Upper lobe of right lung (tissue), 1 donor: Measurements from ENCODE around the gene ZNF441. TPM values are rescaled to one million over a fixed set of nuclear protein-coding genes. Genes with fewer than 3 reads are reported as not detected.
"Not testable (repeated sequence)": the region's sequence is repeated elsewhere in the genome, so short reads cannot be mapped to it uniquely, and the experiment has no call there.

Source experiments
- ATAC-seq: fragments of 200-7000 bp; cut with Tn5 transposase; one replicate; pipeline ENCODE4 v1.9.1; 2020; ENCODE audit warnings: mild to moderate bottlenecking, moderate library complexity
- DNase-seq: peaks from one replicate; pipeline ENCODE4 v3.0.0-alpha.2; 2020
- H3K27ac ChIP-seq: fragments of 200-600 bp; one replicate; pipeline ENCODE4 v1.8.0; 2022
- H3K27me3 ChIP-seq: fragments of 200-600 bp; one replicate; pipeline ENCODE4 v1.8.0; 2022; ENCODE audit warnings: mild to moderate bottlenecking
- H3K36me3 ChIP-seq: fragments of 200-600 bp; one replicate; pipeline ENCODE4 v1.8.0; 2022
- H3K4me1 ChIP-seq: fragments of 200-600 bp; one replicate; pipeline ENCODE4 v1.8.0; 2022
- H3K4me3 ChIP-seq: fragments of 200-600 bp; one replicate; pipeline ENCODE4 v1.8.0; 2022; ENCODE audit warnings: mild to moderate bottlenecking
- H3K9me3 ChIP-seq: fragments of 200-600 bp; one replicate; pipeline ENCODE4 v1.8.0; 2022
- intact Hi-C: fragments of 100-400 bp; cut with DNase I; formaldehyde crosslinking; loops from one replicate; pipeline ENCODE4 v1.11.0; 2022
- total RNA-seq: library from RNA; stranded (reverse); fragmentation: NEBNext Ultra II Directional; extraction: Animal tissue kit (Norgen Biotek cat#: 25700); gene quantifications from one replicate; pipeline ENCODE4 v1.2.1, GENCODE V29; 2021
- TF ChIP-seq, protein P1 (sequence below): fragments of 200-600 bp; IDR thresholded peaks from one replicate; pipeline ENCODE4 v1.8.0; 2022; ENCODE audit warnings: antibody characterized with exemption
- donor health status: DM: no; HTN: yes; CAD: no; lungs with severe emphysema.

Gene ZNF441
- total RNA-seq, 1 donor from 2014 or later = 10.0 TPM

DNA sequence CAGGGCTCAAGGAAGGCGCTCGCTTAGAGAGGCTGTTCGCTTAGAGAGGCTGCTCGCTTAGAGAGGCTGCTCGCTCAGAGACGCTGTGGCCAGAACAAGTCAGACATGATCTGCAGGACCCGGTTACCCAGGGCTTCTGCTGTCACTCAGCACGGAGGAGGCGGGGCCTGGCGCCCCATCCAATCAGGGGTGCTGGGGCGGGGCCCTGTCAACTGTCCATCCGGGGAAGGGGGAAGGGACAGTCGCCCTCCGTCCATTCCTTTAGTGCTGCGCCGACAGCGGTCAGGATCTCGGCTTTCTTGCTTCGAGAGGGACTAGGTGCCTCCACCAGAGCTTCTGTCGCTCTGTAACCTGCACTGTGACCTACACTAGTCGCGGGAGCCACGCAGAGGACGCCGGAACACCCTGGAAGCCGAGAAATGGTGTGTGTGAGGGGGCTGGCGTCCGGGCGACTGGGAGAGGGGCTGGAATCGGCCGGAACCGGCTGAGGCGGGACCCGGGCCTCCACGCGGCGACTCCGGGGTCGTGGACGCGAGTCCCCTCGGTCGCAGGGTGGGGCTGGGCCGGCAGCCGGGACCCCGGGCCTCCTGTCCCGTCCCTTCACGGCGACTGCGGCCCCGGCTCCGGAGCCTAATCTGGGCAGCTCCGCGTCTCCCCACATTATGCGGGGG, 47.4 kb downstream of the ZNF441 start, which contains the start of gene ZNF440:
ZNF440 (plus strand) TSS at position 245 of the 671 bp plus-strand sequence; CDS start at position 420, 175 bp downstream.
- DNase-seq (peak; percentile 97), ATAC-seq (peak; percentile 100)
- peak within 1 kb of the TSS; percentile 93 for H3K27ac ChIP-seq
- H3K36me3 ChIP-seq = no peaks in the 10 kb centered on the region
- TF ChIP-seq, protein P1, sequence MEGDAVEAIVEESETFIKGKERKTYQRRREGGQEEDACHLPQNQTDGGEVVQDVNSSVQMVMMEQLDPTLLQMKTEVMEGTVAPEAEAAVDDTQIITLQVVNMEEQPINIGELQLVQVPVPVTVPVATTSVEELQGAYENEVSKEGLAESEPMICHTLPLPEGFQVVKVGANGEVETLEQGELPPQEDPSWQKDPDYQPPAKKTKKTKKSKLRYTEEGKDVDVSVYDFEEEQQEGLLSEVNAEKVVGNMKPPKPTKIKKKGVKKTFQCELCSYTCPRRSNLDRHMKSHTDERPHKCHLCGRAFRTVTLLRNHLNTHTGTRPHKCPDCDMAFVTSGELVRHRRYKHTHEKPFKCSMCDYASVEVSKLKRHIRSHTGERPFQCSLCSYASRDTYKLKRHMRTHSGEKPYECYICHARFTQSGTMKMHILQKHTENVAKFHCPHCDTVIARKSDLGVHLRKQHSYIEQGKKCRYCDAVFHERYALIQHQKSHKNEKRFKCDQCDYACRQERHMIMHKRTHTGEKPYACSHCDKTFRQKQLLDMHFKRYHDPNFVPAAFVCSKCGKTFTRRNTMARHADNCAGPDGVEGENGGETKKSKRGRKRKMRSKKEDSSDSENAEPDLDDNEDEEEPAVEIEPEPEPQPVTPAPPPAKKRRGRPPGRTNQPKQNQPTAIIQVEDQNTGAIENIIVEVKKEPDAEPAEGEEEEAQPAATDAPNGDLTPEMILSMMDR = no peak
- intact Hi-C loops = no loop called here
- peaks cover 9% of the 10 kb centered on the region for H3K4me1 ChIP-seq
- H3K4me3 ChIP-seq = peak within 1 kb of the TSS; percentile 86
- H3K27me3 ChIP-seq = no peaks in the 10 kb centered on the region
- no peaks in the 10 kb centered on the region for H3K9me3 ChIP-seq

DNA sequence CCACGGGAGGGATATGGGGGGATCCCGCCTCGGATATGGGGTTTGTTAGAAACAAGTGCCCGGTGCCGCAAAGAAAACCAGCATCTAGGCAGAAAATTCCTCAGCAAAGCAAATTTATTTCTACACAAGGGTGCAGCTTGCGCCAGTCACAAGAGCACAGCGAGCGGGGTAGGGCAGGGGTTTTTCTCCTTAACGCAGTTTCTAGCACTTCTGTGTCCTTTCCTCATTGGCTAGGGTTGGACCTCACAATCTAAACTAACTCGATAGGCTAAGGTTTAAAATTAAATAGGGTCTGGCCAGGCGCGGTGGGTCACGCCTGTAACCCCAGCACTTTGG, 47.9 kb downstream of the ZNF441 start:
- no peaks in the 10 kb centered on the region for H3K36me3 ChIP-seq
- no peaks in the 10 kb centered on the region for H3K27me3 ChIP-seq
- peak overlapping the region; percentile 93 for H3K27ac ChIP-seq
- no peak for DNase-seq
- ATAC-seq = peak; percentile 7
- H3K4me3 ChIP-seq = peak overlapping the region; percentile 86
- peaks cover 9% of the 10 kb centered on the region for H3K4me1 ChIP-seq
- intact Hi-C loops = no loop called here
- no peaks in the 10 kb centered on the region for H3K9me3 ChIP-seq
- TF ChIP-seq, protein P1 = no peak

DNA sequence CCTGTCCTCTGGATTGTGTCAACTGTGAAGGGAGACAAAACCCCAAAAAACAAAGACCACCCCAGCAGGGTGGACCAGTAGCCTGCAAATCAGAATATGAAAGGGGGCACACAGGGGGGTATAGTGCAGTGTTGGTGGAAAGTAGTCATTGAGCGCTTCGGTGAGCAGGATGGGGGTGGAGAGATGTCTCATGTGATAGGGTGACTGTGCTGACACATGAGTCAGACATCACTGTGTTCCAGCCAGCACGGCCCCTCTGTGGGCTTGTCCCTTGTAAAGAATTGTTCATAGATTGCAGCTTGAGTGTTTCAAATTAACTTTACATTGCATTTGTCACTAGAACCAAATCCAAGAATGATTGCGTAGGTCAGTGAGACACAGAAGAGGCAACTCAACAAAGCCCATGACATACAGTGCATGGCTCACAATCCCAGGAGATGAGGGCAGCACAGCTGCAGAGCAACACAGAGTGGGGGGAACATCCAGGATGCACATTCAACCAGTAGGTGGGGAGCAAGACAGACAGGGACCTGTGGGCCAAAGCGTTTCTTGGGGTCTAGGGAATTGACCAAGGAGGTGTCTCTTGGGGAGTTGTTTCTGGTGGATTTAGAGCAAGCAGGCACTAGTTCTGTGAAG, 54.8 kb downstream of the ZNF441 start:
- no peaks in the 10 kb centered on the region for H3K27me3 ChIP-seq
- no peaks in the 10 kb centered on the region for H3K36me3 ChIP-seq
- TF ChIP-seq, protein P1 = no peak
- H3K27ac ChIP-seq = no peak overlapping the region
- DNase-seq (no peak), ATAC-seq (no peak)
- H3K9me3 ChIP-seq = no peaks in the 10 kb centered on the region
- H3K4me1 ChIP-seq = no peaks in the 10 kb centered on the region
- intact Hi-C loops = no loop called here
- H3K4me3 ChIP-seq = no peak overlapping the region

DNA sequence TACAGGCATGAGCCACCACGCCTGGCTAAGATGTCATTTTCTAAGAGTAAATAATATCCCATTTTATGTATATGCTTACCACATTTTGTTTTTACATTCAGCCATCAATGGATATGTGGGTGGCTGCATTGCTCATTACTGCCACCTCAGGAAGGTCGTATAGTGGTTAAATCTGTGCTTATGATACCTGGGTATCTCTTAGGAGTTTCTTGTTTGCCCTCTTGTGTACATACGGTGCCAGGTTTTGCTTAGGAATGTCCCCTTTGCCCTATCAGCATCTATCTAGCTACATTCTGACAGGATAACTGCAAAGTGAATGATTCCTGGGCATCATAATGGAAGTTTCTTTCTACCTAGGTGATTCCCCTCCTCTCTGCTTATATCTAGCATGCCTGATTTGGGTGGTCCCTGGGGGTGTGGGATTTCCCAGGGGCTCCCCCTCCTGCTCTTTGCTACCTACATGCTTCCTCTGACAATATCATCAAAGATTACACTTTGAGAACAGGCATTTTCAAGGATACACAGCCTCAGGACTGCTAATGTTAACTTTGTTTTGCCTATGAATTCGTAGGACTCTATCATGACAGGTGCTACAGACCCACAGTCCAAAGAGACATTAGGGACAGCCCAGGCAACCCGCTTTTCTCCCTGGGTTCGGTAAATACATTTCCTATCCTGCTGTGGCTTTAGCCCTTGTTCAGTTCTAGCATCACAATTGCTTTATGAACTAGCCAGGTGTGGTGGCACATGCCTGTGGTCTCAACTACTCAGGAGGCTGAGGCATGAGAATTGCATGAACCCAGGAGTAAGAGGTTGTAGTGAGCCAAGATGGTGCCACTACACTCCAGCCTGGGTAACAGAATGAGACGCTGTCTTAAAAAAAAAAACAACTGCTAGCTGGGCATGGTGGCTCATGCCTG, 62.4 kb downstream of the ZNF441 start:
- DNase-seq, H3K4me3 ChIP-seq, H3K4me1 ChIP-seq, intact Hi-C loops, H3K27me3 ChIP-seq, ATAC-seq, H3K27ac ChIP-seq: not testable (repeated sequence)
- Histone ChIP-seq H3K9me3 (peaks cover 36% of the 10 kb centered on the region), H3K36me3 (peaks cover 22% of the 10 kb centered on the region)

DNA sequence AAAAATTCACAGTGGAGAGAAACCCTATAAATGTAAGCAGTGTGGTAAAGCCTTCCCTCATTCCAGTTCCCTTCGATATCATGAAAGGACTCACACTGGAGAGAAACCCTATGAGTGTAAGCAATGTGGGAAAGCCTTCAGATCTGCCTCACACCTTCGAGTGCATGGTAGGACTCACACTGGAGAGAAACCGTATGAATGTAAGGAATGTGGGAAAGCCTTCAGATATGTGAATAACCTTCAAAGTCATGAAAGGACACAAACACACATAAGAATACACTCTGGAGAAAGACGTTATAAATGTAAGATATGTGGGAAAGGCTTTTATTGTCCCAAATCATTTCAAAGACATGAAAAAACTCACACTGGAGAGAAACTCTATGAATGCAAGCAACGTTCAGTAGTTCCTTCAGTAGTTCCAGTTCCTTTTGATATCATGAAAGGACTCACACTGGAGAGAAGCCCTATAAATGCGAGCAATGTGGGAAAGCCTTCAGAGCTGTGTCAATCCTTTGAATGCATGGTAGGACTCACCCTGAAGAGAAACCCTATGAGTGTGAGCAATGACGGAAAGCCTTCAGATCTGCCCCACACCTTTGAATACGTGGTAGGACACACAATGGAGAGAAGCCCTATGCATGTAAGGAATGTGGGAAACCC, 65.6 kb downstream of the ZNF441 start:
- H3K9me3 ChIP-seq = peaks cover 36% of the 10 kb centered on the region
- no peak overlapping the region for H3K4me3 ChIP-seq
- H3K36me3 ChIP-seq = peaks cover 22% of the 10 kb centered on the region

More for the DNA sequence above, 65.6 kb downstream of the ZNF441 start:
- H3K4me1 ChIP-seq = no peaks in the 10 kb centered on the region
- intact Hi-C loops = no loop called here
- no peak overlapping the region for H3K27ac ChIP-seq
- no peak for DNase-seq
- ATAC-seq = no peak
- TF ChIP-seq, protein P1 = no peak
- no peaks in the 10 kb centered on the region for H3K27me3 ChIP-seq
